ENCODE results near the gene CEBPZ. TPM values are rescaled to one million over a fixed set of nuclear protein-coding genes. Genes with fewer than 3 reads are reported as not detected.
A peak's percentile ranks its signal among the peaks of the same experiment; 100 is the strongest.

The CEBPZ gene
- total and polyA plus RNA-seq, 2 donors (not counting 3 experiments of a cell fraction or from before 2014, with no cell fraction given): 3.6 to 46.9 TPM

GRCh38 chr2:37189452-37190153, 41.8 kb downstream of the CEBPZ start:
- Histone ChIP-seq H3K4me1 (ENCODE audit: control insufficient read depth, extremely low read depth, insufficient read depth, low read length) (peaks cover 6% of the 10 kb centered on the region), H3K4me2 (ENCODE audit: insufficient read depth, low read length) (no peak overlapping the region), H3K9me3 (replicated peaks; ENCODE audit: control insufficient read depth, insufficient read depth, low read length) (no peaks in the 10 kb centered on the region), H3K27me3 (ENCODE audit: control insufficient read depth in 2 of 2, insufficient read depth in 2 of 2, low read length in 2 of 2) (peaks cover 0 to 4% of the 10 kb centered on the region in 2 experiments), H3K4me3 (replicated peaks in 1 of 3; ENCODE audit: insufficient read depth in 1 of 3, low read depth in 1 of 3, low read length in 3 of 3) (no peak overlapping the region), H3K36me3 (ENCODE audit: control insufficient read depth in 2 of 2, extremely low read depth in 1 of 2, insufficient read depth in 2 of 2, low read length in 2 of 2) (no peaks in the 10 kb centered on the region), H3K27ac (ENCODE audit: insufficient read depth, low read depth, low read length) (no peak overlapping the region), H3K79me2 (ENCODE audit: control insufficient read depth, insufficient read depth, low read length) (no peaks in the 10 kb centered on the region), H4K20me1 (replicated peaks; ENCODE audit: control insufficient read depth, extremely low read depth, insufficient read depth, low read length) (no peaks in the 10 kb centered on the region), H3K9ac (replicated peaks; ENCODE audit: extremely low read depth, insufficient read depth, low read length) (no peak overlapping the region), H2AFZ (ENCODE audit: low read depth, low read length) (peak overlapping the region; percentile 2), H3K9me1 (replicated peaks; ENCODE audit: control insufficient read depth, extremely low read depth, insufficient read depth, low read length) (no peaks in the 10 kb centered on the region)
- dilution Hi-C loops (cut with MboI; ENCODE audit: extremely low pct_ligation_motif_present, low sequenced_read_pairs): no loop called here
- FAIRE-seq (peak; percentile 75), DNase-seq (ENCODE audit: low read depth, low spot score) (peak; percentile 63)
- ChIA-PET CTCF (interaction anchor here (0.7 to 1.2 kb wide), 3 partner anchors 8 to 20 kb away, joined by 3 to 5 read pairs (median 3); no protein-coding TSS in a partner anchor), POLR2A (no interaction called here)
- no TSS peak for BruUV-seq (replicated peaks)
- TF ChIP-seq GATA2 (IDR thresholded peaks at IDR 0.05; ENCODE audit: insufficient read depth, insufficient read length, low read depth, low read length): no peak
- TF ChIP-seq POLR2A (IDR thresholded peaks at IDR 0.05; ENCODE audit: low read depth, low read length): no peak
- TF ChIP-seq, protein P1, sequence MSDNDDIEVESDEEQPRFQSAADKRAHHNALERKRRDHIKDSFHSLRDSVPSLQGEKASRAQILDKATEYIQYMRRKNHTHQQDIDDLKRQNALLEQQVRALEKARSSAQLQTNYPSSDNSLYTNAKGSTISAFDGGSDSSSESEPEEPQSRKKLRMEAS (IDR thresholded peaks at IDR 0.05; ENCODE audit: insufficient read depth, insufficient read length): no peak
- TF ChIP-seq FOS (IDR thresholded peaks at IDR 0.05; ENCODE audit: borderline replicate concordance, insufficient read depth, low read length): peak; percentile 82
- no peak for TF ChIP-seq POLR2AphosphoS5 (IDR thresholded peaks at IDR 0.05; ENCODE audit: insufficient read depth, low read depth, low read length)
- peak; percentile 49 for TF ChIP-seq JUN (IDR thresholded peaks at IDR 0.05; ENCODE audit: borderline replicate concordance, insufficient read depth, insufficient read length, low read depth)
- intact Hi-C loops (cut with micrococcal nuclease): no loop called here

DNA sequence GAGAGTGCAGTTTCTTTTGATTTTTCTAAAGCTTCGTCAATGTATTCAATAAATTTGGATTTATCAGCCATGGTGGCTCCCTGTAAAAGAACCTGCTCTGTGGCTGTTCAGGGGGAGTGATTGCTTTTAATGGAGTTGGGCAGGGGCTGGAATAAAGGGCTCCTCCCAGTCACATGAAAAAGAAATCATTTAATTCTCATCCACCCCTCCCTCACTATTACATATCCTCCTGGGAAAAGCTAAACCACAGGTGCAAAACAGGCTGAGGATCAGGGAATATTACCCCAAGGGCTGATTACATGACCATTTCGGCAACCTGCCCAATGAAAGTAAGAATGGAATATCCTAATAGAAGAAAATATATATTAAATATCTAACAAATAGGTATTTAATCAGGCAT, 42.8 kb downstream of the CEBPZ start, which contains the start of gene SULT6B1:
Gene SULT6B1 (minus strand): TSS at position 101 of the 400 bp plus-strand sequence. CDS start 30 bp downstream, at position 71.
- H3K27ac ChIP-seq (ENCODE audit: insufficient read depth, low read depth, low read length): no peak within 1 kb of the TSS
- no peaks in the 10 kb centered on the region for H3K79me2 ChIP-seq (ENCODE audit: control insufficient read depth, insufficient read depth, low read length)
- H3K4me3 ChIP-seq (replicated peaks in 1 of 3; ENCODE audit: insufficient read depth in 1 of 3, low read depth in 1 of 3, low read length in 3 of 3): no peak within 1 kb of the TSS
- H3K9me3 ChIP-seq (replicated peaks; ENCODE audit: control insufficient read depth, insufficient read depth, low read length): no peaks in the 10 kb centered on the region
- dilution Hi-C loops (cut with MboI; ENCODE audit: extremely low pct_ligation_motif_present, low sequenced_read_pairs): no loop called here
- H3K27me3 ChIP-seq (ENCODE audit: control insufficient read depth in 2 of 2, insufficient read depth in 2 of 2, low read length in 2 of 2): peaks cover 0 to 4% of the 10 kb centered on the region in 2 experiments
- no peaks in the 10 kb centered on the region for H4K20me1 ChIP-seq (replicated peaks; ENCODE audit: control insufficient read depth, extremely low read depth, insufficient read depth, low read length)
- peaks cover 6% of the 10 kb centered on the region for H3K4me1 ChIP-seq (ENCODE audit: control insufficient read depth, extremely low read depth, insufficient read depth, low read length)
- H3K4me2 ChIP-seq (ENCODE audit: insufficient read depth, low read length): no peak within 1 kb of the TSS
- H3K9ac ChIP-seq (replicated peaks; ENCODE audit: extremely low read depth, insufficient read depth, low read length): no peak within 1 kb of the TSS
- H3K36me3 ChIP-seq (ENCODE audit: control insufficient read depth in 2 of 2, extremely low read depth in 1 of 2, insufficient read depth in 2 of 2, low read length in 2 of 2): no peaks in the 10 kb centered on the region
- H2AFZ ChIP-seq (ENCODE audit: low read depth, low read length): no peak within 1 kb of the TSS
- FAIRE-seq: no peak
- ChIA-PET CTCF (no interaction called here), POLR2A (no interaction called here)
- BruUV-seq (replicated peaks): no TSS peak
- intact Hi-C loops (cut with micrococcal nuclease): no loop called here
- TF ChIP-seq GATA2 (IDR thresholded peaks at IDR 0.05; ENCODE audit: insufficient read depth, insufficient read length, low read depth, low read length): no peak
- no peak for TF ChIP-seq JUN (IDR thresholded peaks at IDR 0.05; ENCODE audit: borderline replicate concordance, insufficient read depth, insufficient read length, low read depth)
- no peak for TF ChIP-seq EZH2 (IDR thresholded peaks at IDR 0.05; ENCODE audit: borderline replicate concordance, low read depth, low read length, severe bottlenecking)
- TF ChIP-seq POLR2A (IDR thresholded peaks at IDR 0.05; ENCODE audit: low read depth, low read length): no peak
- TF ChIP-seq MYC (IDR thresholded peaks at IDR 0.05; ENCODE audit: low read depth, low read length): no peak
- TF ChIP-seq POLR2AphosphoS5 (IDR thresholded peaks at IDR 0.05; ENCODE audit: insufficient read depth, low read depth, low read length): no peak
- TF ChIP-seq, protein P1 (IDR thresholded peaks at IDR 0.05; ENCODE audit: insufficient read depth, insufficient read length): no peak
- TF ChIP-seq, protein P2, sequence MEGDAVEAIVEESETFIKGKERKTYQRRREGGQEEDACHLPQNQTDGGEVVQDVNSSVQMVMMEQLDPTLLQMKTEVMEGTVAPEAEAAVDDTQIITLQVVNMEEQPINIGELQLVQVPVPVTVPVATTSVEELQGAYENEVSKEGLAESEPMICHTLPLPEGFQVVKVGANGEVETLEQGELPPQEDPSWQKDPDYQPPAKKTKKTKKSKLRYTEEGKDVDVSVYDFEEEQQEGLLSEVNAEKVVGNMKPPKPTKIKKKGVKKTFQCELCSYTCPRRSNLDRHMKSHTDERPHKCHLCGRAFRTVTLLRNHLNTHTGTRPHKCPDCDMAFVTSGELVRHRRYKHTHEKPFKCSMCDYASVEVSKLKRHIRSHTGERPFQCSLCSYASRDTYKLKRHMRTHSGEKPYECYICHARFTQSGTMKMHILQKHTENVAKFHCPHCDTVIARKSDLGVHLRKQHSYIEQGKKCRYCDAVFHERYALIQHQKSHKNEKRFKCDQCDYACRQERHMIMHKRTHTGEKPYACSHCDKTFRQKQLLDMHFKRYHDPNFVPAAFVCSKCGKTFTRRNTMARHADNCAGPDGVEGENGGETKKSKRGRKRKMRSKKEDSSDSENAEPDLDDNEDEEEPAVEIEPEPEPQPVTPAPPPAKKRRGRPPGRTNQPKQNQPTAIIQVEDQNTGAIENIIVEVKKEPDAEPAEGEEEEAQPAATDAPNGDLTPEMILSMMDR (IDR thresholded peaks at IDR 0.05; ENCODE audit: extremely low read depth in 1 of 2, insufficient read depth in 1 of 2, low read depth in 1 of 2, low read length in 2 of 2): no peak
- TF ChIP-seq FOS (IDR thresholded peaks at IDR 0.05; ENCODE audit: borderline replicate concordance, insufficient read depth, low read length): no peak
- DNase-seq (ENCODE audit: low read depth, low spot score): no peak
- H3K9me1 ChIP-seq (replicated peaks; ENCODE audit: control insufficient read depth, extremely low read depth, insufficient read depth, low read length): no peaks in the 10 kb centered on the region
